ENCODE data around the gene LGMN.

- no peak for TF ChIP-seq CTCF (IDR thresholded peaks at IDR 0.05; ENCODE audit: insufficient read depth, low read length)
- TF ChIP-seq REST (IDR thresholded peaks at IDR 0.05; ENCODE audit: insufficient replicate concordance, low read depth): no peak
- no peak for TF ChIP-seq GABPA (IDR thresholded peaks at IDR 0.05; ENCODE audit: low read depth)
Measured at GRCh38 chr14:92658684-92659083, 89.7 kb downstream of the LGMN start.
